ENCODE results near the gene KLHL42. TPM values are rescaled to one million over a fixed set of nuclear protein-coding genes. Genes with fewer than 3 reads are reported as not detected.
"Not testable (repeated sequence)": the region's sequence is repeated elsewhere in the genome, so short reads cannot be mapped to it uniquely, and the experiment has no call there.

Gene KLHL42, protein sequence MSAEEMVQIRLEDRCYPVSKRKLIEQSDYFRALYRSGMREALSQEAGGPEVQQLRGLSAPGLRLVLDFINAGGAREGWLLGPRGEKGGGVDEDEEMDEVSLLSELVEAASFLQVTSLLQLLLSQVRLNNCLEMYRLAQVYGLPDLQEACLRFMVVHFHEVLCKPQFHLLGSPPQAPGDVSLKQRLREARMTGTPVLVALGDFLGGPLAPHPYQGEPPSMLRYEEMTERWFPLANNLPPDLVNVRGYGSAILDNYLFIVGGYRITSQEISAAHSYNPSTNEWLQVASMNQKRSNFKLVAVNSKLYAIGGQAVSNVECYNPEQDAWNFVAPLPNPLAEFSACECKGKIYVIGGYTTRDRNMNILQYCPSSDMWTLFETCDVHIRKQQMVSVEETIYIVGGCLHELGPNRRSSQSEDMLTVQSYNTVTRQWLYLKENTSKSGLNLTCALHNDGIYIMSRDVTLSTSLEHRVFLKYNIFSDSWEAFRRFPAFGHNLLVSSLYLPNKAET
- total RNA-seq (2014; rRNA removed; shearing (Covaris generic)), result 24.3 and 25.9 TPM in 2 replicates

DNA sequence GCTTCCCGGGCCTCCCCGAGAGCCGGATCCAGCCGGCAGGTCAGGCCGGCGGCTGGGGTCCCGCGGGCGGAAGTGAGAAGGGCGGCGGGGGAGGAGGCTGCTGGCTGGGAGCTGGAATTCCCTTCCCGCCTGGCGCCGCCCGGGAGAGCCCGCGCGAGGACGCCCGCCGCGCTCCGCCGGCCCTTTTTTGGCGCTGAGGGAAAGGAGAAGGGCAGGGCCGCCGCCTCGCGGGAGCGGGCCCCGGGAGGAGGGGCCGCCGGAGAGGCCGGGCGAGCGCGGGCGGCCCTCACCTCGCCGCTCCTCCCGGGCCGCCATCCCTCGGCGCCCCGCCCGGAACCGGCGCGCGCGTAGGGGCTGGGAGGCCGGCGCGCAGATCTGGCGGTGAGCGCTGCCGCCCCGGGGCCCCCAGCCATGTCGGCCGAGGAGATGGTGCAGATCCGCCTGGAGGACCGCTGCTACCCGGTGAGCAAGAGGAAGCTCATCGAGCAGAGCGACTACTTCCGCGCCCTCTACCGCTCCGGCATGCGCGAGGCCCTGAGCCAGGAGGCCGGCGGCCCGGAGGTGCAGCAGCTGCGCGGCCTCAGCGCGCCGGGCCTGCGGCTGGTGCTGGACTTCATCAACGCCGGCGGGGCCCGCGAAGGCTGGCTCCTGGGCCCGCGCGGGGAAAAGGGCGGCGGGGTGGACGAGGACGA lies at the start of gene KLHL42, which contains the start of gene MANSC4:
TSS of gene KLHL42 (plus strand) at position 314 of the 692 bp plus-strand sequence. CDS start at position 412, 98 bp downstream.
TSS of gene MANSC4 (minus strand) at position 317 of the 692 bp plus-strand sequence. CDS start 8,960 bp downstream, outside the sequence.
- Histone ChIP-seq H3K27me3 (no peaks in the 10 kb centered on the region), H3K4me3 (peak within 1 kb of the TSS; percentile 82), H3K36me3 (peaks cover 13% of the 10 kb centered on the region), H3K9me3 (replicated peaks) (no peaks in the 10 kb centered on the region), H3K4me1 (no peaks in the 10 kb centered on the region), H3K27ac (peak within 1 kb of the TSS; percentile 81)
- DNase-seq, result peak; percentile 79 to 83

DNA sequence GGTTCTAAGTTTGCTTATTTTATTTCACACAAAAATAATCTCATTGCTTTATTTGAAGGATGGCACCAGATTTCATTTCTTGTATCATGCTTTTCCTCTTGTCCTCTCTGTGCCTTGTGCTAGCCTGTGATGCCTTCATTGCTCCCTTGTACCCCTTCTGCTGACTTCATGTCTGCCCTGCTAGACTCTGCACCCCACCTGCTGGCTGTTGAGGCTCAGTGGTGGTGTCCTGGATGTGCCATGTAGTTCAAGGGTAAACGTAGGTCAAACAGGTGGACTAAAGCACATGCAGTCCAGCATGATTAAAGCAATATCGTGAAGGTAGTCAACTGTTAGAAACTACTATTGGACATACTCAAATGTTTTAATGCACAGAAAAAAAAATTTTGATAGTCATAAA lies 47.8 kb upstream of the KLHL42 start:
- peaks cover 56% of the 10 kb centered on the region for H3K36me3 ChIP-seq
- H3K27ac ChIP-seq, result no peak overlapping the region
- peak; percentile 13 to 33 for DNase-seq
- no peaks in the 10 kb centered on the region for H3K27me3 ChIP-seq
- H3K4me1 ChIP-seq, result no peaks in the 10 kb centered on the region
- H3K4me3 ChIP-seq, result no peak overlapping the region
- H3K9me3 ChIP-seq (replicated peaks), result no peaks in the 10 kb centered on the region

DNA sequence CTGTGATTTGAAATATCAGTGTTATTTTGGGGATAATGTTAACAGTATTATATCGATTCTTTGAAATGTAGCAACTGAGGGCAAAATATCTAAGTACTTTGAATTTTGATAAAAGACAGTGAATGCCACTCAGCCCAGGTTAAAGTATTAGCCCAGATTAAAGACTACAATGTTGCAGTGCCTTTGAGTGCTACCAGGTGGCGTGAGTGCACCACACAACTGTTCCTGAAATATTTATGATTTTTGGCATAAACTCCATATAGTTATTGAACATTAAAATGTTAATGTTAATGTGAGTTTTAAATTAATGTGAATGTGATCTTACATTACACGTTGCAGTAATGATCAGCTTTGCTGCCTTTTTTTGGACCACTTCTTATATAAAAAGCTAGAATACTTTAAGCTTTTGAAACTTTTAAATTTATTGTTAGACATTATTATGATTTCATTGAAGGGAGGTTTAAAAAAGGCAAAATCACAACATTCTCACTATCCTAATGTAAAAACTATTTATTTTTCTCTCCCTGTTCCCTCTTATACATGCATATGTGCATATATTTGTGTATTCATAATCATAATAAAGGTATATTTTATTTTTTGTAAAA lies 46.9 kb upstream of the KLHL42 start:
- Histone ChIP-seq H3K27me3 (no peaks in the 10 kb centered on the region), H3K36me3 (peaks cover 58% of the 10 kb centered on the region), H3K4me3 (no peak overlapping the region), H3K9me3 (replicated peaks) (no peaks in the 10 kb centered on the region), H3K27ac (no peak overlapping the region), H3K4me1 (no peaks in the 10 kb centered on the region)
- DNase-seq, result peak in 1 of 2 experiments; percentile 65

DNA sequence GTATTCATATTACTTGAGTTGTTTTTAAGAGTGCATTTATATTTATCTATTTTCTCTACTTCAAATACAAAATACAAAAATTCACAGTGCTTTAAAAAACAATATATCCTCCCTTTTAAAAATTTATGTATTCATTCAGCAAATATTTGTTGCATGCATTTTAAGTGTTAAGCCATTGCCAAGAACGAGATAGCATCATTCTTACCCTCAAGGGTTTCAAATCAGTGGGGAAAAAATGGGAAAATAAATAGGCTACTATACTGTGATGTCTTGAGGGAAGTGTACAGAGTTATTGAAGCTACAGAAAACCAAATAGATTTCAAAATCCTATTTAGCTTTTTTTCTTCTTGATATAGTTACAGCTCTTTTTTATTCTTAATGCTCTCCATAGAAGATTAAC lies 46.2 kb upstream of the KLHL42 start:
- no peak for DNase-seq
- Histone ChIP-seq H3K4me3 (no peak overlapping the region), H3K36me3 (peaks cover 58% of the 10 kb centered on the region), H3K27ac (no peak overlapping the region), H3K9me3 (replicated peaks) (no peaks in the 10 kb centered on the region), H3K27me3 (no peaks in the 10 kb centered on the region), H3K4me1 (no peaks in the 10 kb centered on the region)

DNA sequence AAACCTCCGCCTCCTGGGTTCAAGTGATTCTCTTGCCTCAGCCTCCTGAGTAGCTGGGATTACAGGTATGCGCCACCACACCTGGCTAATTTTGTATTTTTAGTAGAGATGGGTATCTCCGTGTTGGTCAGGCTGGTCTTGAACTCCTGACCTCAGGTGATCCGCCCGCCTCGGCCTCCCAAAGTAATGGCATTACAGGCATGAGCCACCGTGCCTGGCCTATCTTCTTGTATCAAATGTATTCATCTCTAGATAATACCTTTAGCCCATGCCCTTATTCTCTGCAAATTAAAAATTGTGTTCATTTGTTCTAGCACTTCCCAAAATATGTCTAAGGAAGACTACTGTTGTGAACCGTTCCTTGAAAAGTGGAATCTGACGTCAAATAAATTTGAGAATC lies 45.7 kb upstream of the KLHL42 start:
- H3K27ac ChIP-seq; H3K27me3 ChIP-seq; H3K9me3 ChIP-seq (replicated peaks); H3K4me1 ChIP-seq; H3K4me3 ChIP-seq; DNase-seq: not testable (repeated sequence)
- peaks cover 60% of the 10 kb centered on the region for H3K36me3 ChIP-seq

DNA sequence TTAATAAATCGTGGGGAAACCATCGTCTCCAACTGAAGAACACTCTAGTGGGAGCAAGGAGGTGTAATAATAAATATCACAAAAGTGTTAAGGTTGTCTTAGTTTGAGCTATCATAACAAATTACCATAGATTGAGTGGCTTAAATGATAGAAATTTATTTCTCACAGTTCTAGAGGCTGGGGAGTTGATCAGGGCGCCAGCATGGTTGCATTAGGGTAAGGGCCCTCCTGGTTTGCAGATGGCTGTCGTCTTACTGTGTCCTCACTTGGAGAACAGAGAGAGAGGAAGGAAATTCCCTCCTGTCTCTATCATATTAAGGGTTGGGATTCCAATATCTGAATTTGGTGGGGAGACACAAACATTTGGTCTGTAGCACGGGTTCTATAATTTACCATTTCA lies 36.4 kb upstream of the KLHL42 start:
- Histone ChIP-seq H3K27ac (no peak overlapping the region), H3K9me3 (replicated peaks) (no peaks in the 10 kb centered on the region), H3K27me3 (no peaks in the 10 kb centered on the region), H3K4me3 (no peak overlapping the region), H3K4me1 (no peaks in the 10 kb centered on the region), H3K36me3 (peaks cover 61% of the 10 kb centered on the region)
- no peak for DNase-seq

DNA sequence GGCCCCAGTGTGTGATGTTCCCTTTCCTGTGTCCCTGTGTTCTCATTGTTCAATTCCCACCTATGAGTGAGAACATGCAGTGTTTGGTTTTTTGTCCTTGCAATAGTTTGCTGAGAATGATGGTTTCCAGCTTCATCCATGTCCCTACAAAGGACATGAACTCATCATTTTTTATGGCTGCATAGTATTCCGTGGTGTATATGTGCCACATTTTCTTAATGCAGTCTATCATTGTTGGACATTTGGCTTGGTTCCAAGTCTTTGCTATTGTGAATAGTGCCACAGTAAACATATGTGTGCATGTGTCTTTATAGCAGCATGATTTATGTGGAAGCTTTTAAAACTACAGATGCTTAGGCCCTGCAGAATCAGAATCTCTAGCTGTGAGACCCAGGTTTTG lies 34.3 kb upstream of the KLHL42 start:
- DNase-seq; H3K27me3 ChIP-seq; H3K4me3 ChIP-seq; H3K9me3 ChIP-seq (replicated peaks); H3K27ac ChIP-seq; H3K4me1 ChIP-seq: not testable (repeated sequence)
- peaks cover 59% of the 10 kb centered on the region for H3K36me3 ChIP-seq

DNA sequence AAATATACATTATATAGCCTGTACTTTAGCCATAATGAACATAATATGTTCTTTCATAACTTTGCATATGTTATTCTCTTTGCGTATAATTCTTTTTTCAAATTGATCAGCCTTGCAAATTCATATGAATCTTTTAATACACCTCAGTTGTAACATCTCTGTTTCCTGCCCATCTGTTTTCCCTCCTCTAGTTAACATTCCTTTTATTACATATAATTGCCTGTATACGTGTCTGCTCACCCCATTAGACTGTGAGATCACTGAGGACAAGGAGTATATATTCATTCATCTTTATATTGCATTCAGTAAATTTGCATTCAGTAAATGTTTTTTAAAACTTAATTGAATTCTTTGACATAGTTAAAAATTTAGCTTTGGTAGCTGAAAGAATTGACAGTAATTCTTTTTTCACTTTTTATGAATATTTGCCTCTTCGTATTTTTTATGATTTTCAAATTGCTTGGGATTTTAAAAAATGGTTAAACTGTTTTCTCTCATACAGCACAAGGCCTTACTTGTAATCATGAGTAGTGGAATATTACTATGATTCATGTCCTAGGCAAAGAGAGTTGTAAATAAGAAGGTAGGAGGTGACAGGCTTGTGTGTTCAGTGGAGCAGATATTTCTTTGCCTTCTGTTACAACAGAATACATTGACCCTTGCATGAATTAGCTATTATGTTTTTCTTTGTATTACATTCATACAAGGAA lies 32.8 kb upstream of the KLHL42 start:
- Histone ChIP-seq H3K27ac (no peak overlapping the region), H3K4me3 (no peak overlapping the region), H3K36me3 (peaks cover 51% of the 10 kb centered on the region), H3K27me3 (no peaks in the 10 kb centered on the region), H3K4me1 (no peaks in the 10 kb centered on the region), H3K9me3 (replicated peaks) (no peaks in the 10 kb centered on the region)
- DNase-seq, result no peak

DNA sequence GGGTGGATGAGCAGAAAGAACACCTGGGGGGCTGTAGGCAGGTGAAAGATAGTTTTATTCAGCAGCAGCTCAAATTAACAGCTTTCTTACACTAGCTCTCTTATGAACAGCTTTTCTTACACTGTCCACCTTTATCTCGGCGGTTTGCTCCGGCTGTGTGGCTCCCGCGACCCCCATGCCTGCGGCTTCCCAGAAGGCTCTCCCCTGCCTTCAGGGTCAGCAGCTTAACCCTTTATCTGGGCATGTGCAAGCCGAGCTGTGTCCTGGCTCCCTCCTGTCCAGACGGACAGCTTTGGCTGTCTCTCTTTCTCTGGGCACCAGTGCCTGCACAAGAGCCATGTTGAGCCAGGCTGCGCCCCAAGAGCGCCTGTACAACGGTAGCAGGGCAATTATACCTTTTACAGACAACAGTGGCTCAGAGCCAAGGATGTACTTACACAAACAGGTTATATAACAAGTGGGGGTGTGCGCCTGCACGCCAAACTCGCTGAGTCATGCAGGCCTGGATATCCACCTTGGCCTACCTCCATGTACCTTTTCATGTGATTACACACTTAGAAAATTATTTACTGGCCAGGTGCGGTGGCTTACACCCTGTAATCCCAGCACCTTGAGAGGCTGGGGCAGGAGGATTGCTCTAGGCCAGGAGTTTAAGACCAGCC lies 28.5 kb upstream of the KLHL42 start:
- no peaks in the 10 kb centered on the region for H3K4me1 ChIP-seq
- H3K9me3 ChIP-seq (replicated peaks), result no peaks in the 10 kb centered on the region
- H3K4me3 ChIP-seq, result no peak overlapping the region
- no peak overlapping the region for H3K27ac ChIP-seq
- no peaks in the 10 kb centered on the region for H3K27me3 ChIP-seq
- H3K36me3 ChIP-seq, result peaks cover 33% of the 10 kb centered on the region
- DNase-seq, result no peak

DNA sequence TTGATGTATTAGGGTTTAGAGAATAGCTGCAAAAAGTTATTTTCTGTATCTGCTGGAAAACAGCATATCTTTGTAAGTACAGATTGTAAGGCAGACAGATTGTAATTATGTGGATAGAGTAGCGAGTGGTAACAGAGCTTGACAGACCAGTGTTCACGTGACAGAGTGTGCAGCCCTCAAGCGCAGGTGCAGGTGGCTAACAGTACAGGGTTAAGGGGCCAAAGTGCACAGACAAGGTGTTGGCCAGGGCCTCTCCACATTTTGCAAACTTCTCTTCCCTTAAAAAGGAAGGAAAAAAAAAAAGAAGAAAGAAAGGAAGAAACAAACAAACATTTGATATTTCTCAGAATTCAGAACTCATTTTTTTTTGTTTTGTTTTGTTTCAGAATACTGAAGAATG lies 25.2 kb upstream of the KLHL42 start:
- Histone ChIP-seq H3K4me1 (no peaks in the 10 kb centered on the region), H3K27ac (no peak overlapping the region), H3K9me3 (replicated peaks) (no peaks in the 10 kb centered on the region), H3K36me3 (peaks cover 24% of the 10 kb centered on the region), H3K4me3 (no peak overlapping the region), H3K27me3 (no peaks in the 10 kb centered on the region)
- no peak for DNase-seq

DNA sequence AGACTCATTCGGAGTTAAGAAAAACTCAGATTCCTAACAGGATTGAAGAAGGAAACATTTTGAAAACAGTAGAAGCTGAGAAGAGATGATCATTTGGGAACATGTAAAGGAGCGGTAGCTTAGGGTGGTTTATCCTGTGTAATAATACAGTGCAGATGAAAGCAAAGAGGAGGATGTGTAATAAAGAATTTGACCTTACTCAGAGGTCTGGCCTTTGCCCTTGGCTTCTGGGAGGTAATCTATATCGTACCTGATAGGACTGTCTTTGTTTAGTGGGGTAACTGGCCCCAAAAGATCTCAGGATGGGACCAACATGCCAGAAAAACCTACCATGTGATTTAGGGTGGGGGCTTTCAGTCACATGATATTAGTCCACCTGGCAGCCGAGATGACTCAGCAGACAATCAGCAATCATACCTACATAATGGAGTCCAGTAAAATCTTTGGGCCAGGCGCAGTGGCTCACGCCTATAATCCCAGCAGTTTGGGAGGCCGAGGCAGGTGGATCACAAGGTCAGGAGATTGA lies 23.3 kb upstream of the KLHL42 start:
- no peak overlapping the region for H3K27ac ChIP-seq
- no peaks in the 10 kb centered on the region for H3K27me3 ChIP-seq
- no peaks in the 10 kb centered on the region for H3K9me3 ChIP-seq (replicated peaks)
- H3K4me1 ChIP-seq, result no peaks in the 10 kb centered on the region
- peaks cover 14% of the 10 kb centered on the region for H3K36me3 ChIP-seq
- H3K4me3 ChIP-seq, result no peak overlapping the region
- DNase-seq, result no peak

DNA sequence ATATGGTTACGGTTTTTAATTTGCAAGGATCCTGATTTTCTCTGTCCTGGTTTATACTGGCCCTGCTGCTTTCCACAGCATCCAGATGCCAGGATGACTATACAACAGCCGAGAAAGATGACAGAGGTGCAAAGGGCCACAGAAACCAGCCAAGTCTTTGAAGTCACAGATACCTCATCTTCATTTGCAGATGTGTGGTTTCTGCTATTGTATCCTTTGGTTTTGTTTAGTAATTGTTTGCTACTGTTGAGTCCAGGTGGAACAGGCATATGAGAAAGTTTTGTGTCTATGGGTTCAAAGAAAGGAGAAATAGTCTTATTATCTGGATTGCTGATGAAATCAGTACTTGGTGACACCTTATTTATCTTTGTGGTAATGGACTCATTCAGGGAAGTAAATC lies 17.3 kb upstream of the KLHL42 start:
- Histone ChIP-seq H3K9me3 (replicated peaks) (no peaks in the 10 kb centered on the region), H3K4me3 (no peak overlapping the region)
- DNase-seq, result no peak

DNA sequence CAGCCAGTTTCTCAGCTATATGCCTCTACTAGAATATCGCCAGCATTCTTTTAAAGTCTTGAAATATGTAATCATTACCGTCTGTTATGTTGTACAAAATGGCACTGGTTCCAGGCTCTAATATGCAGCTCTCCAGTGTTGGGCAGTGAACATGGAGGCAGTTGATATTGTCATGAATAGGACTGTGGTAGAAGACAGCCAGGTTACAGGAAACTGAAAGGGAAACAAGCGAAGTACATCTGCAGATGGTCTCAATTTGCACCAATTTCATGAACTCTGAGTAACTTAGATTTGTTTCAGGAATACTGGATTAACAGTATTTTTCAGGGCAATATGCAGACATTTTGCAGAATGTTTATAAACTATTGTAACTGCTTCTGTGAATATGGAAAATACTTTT lies 13.4 kb upstream of the KLHL42 start:
- no peak for DNase-seq
- no peaks in the 10 kb centered on the region for H3K36me3 ChIP-seq
- H3K9me3 ChIP-seq (replicated peaks), result no peaks in the 10 kb centered on the region
- H3K27ac ChIP-seq, result no peak overlapping the region
- H3K4me1 ChIP-seq, result no peaks in the 10 kb centered on the region
- H3K4me3 ChIP-seq, result no peak overlapping the region
- H3K27me3 ChIP-seq, result no peaks in the 10 kb centered on the region

More for the DNA sequence above, 17.3 kb upstream of the KLHL42 start:
- no peaks in the 10 kb centered on the region for H3K27me3 ChIP-seq
- no peaks in the 10 kb centered on the region for H3K4me1 ChIP-seq
- H3K36me3 ChIP-seq, result no peaks in the 10 kb centered on the region
- H3K27ac ChIP-seq, result no peak overlapping the region

DNA sequence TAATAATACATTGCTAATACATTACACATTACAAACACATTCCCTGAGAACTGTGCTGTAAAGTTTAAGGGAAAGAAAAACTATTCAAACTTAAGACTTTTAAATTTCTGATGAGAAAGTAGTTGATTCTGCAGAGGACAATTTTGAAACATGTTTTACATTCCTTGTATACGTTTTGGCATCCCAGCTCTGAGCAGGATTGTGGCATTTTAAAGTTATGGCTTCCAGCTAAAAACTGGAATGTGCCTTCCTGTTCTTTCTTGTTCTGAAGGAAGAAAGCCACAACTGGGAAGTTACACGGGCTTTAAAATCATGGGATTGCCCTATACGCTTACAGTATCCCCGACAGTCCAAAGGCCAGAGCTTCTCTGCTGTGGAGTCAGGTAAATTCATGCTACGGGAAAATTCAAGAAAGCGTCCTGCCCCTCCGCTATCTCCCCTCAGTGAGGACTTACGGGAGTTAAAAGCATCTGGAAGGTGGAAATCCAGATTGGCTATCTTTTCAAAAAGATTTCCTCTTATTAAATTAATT lies 10.8 kb upstream of the KLHL42 start:
- Histone ChIP-seq H3K36me3 (no peaks in the 10 kb centered on the region), H3K9me3 (replicated peaks) (no peaks in the 10 kb centered on the region), H3K27me3 (no peaks in the 10 kb centered on the region), H3K4me3 (no peak overlapping the region), H3K4me1 (no peaks in the 10 kb centered on the region), H3K27ac (no peak overlapping the region)
- DNase-seq, result no peak

Measured in SJCRH30 (cell line).